Endometrial microvascular endothelial cells (primary cell): ENCODE results near the gene CCNDBP1. TPM values are rescaled to one million over a fixed set of nuclear protein-coding genes. Genes with fewer than 3 reads are reported as not detected.
"Not testable (repeated sequence)": the region's sequence is repeated elsewhere in the genome, so short reads cannot be mapped to it uniquely, and the experiment has no call there.

Source experiments
- in situ Hi-C: cut with HindIII; loops from 2 replicates; pipeline ENCODE4 v1.10.0; 2017; ENCODE audit warnings: low sequenced_read_pairs, low pct_unique_long_range_greater_than_20kb; ENCODE audit errors: inconsistent ontology term
- total RNA-seq: library from RNA; depleted of rRNA; stranded (reverse); fragments of >200 nt; gene quantifications from one replicate; pipeline ENCODE4 v1.2.3, GENCODE V29; 2015; ENCODE audit errors: inconsistent ontology term

The CCNDBP1 gene
- total RNA-seq, 1 donor from 2014 or later, result 54.4 TPM

- in situ Hi-C loops, result no loop called here
These were observed 4.1 kb downstream of the CCNDBP1 start for GRCh38 chr15:43189296-43189695.

- in situ Hi-C loops, result no loop called here
These were observed 5.0 kb downstream of the CCNDBP1 start for GRCh38 chr15:43190178-43190577.

- in situ Hi-C loops, result no loop called here
These were observed 8.5 kb downstream of the CCNDBP1 start for GRCh38 chr15:43193710-43194109.

- in situ Hi-C loops, result no loop called here
These were observed 9.6 kb downstream of the CCNDBP1 start for GRCh38 chr15:43194795-43195194.

- in situ Hi-C loops, result no loop called here
These were observed 11.8 kb downstream of the CCNDBP1 start for GRCh38 chr15:43196760-43197548.

- in situ Hi-C loops, result not testable (repeated sequence)
These were observed 12.6 kb downstream of the CCNDBP1 start for GRCh38 chr15:43197773-43198172.

- in situ Hi-C loops, result not testable (repeated sequence)
These were observed 13.4 kb downstream of the CCNDBP1 start for GRCh38 chr15:43198556-43198955.

- in situ Hi-C loops, result no loop called here
These were observed 13.8 kb downstream of the CCNDBP1 start for GRCh38 chr15:43198992-43199391.

GRCh38 chr15:43199945-43200488 lies 14.8 kb downstream of the CCNDBP1 start:
- in situ Hi-C loops, result no loop called here

GRCh38 chr15:43204016-43204901 lies 19.1 kb downstream of the CCNDBP1 start:
- in situ Hi-C loops, result no loop called here

GRCh38 chr15:43206054-43206453 lies 20.9 kb downstream of the CCNDBP1 start:
- in situ Hi-C loops, result no loop called here

- in situ Hi-C loops, result no loop called here
These were observed 21.8 kb downstream of the CCNDBP1 start for GRCh38 chr15:43207024-43207423.

- in situ Hi-C loops, result no loop called here
These were observed 23.1 kb downstream of the CCNDBP1 start for GRCh38 chr15:43208052-43209002.

- in situ Hi-C loops, result no loop called here
These were observed 24.0 kb downstream of the CCNDBP1 start for GRCh38 chr15:43209059-43209824.

GRCh38 chr15:43210172-43210745 lies 25.1 kb downstream of the CCNDBP1 start:
- in situ Hi-C loops, result no loop called here

- in situ Hi-C loops, result no loop called here
These were observed 25.6 kb downstream of the CCNDBP1 start for GRCh38 chr15:43210807-43211206.

GRCh38 chr15:43211224-43211735 lies 26.1 kb downstream of the CCNDBP1 start:
- in situ Hi-C loops, result no loop called here
